A549 (cell line): ENCODE measurements around the gene PXDN. TPM values are rescaled to one million over a fixed set of nuclear protein-coding genes. Genes with fewer than 3 reads are reported as not detected.
A peak's percentile ranks its signal among the peaks of the same experiment; 100 is the strongest.

ENCODE experiments used
- ATAC-seq, 2 experiments: fragments of 200-7000 bp in 1 of 2; fragments of >200 bp in 1 of 2; cut with Nextera tagmentation in 1 of 2; cut with Tn5 transposase in 1 of 2; 3 replicates each; pipeline versions ENCODE4 v1.8.0 to v1.9.1; 2018 to 2020; ENCODE audit warnings: mild to moderate bottlenecking in 1 of 2, moderate library complexity in 1 of 2
- CTCF ChIA-PET: fragments of 300-600 bp; sonication (Branson Sonifier 250); formaldehyde crosslinking; extraction: SDS; loops from one replicate; lab custom pipeline; 2021; ENCODE audit warnings: antibody characterized with exemption, inconsistent platforms; lab: Yijun Ruan, JAX
- POLR2A ChIA-PET: fragments of 350-600 bp; formaldehyde crosslinking; extraction: SDS; loops from one replicate; lab custom pipeline; 2021; ENCODE audit warnings: antibody characterized with exemption, inconsistent platforms; lab: Yijun Ruan, JAX
- DNase-seq, 2 experiments: peaks; one replicate each; pipeline versions ENCODE4 v3.0.0 to v3.0.0-alpha.2; 2011 to 2016; ENCODE audit warnings: low read depth in 1 of 2, low spot score in 1 of 2
- FAIRE-seq: peaks from 2 replicates; lab custom pipeline; 2011; peaks lifted over from hg19 to GRCh38; lab: Jason Lieb, UNC
- H3K27ac ChIP-seq, 2 experiments: fragments of >200 bp; sonication (Bioruptor Twin); formaldehyde crosslinking; 3 replicates each; pipeline ENCODE4 v1.5.1; 2016 to 2017
- H3K4me1 ChIP-seq: fragments of >200 bp; sonication (Bioruptor Twin); formaldehyde crosslinking; 3 replicates; pipeline ENCODE4 v1.6.1; 2016
- H3K4me2 ChIP-seq: fragments of >200 bp; sonication (Bioruptor Twin); formaldehyde crosslinking; 3 replicates; pipeline ENCODE4 v1.6.1; 2016
- H3K4me3 ChIP-seq: fragments of >200 bp; sonication (Bioruptor Twin); formaldehyde crosslinking; 3 replicates; pipeline ENCODE4 v1.5.1; 2016
- H3K9me3 ChIP-seq: fragments of >200 bp; sonication (Bioruptor Twin); formaldehyde crosslinking; 3 replicates; pipeline ENCODE4 v1.6.1; 2016
- BHLHE40 ChIP-seq: IDR thresholded peaks from 2 replicates; pipeline ENCODE4 v1.6.1; 2012; ENCODE audit warnings: low read depth, low read length, inconsistent platforms
- CBX2 ChIP-seq: fragments of 200-600 bp; sonication (generic); IDR thresholded peaks from 2 replicates; pipeline ENCODE4 v1.6.1; 2016; ENCODE audit warnings: low read depth, mild to moderate bottlenecking, borderline replicate concordance
- CBX8 ChIP-seq: fragments of 200-600 bp; sonication (generic); IDR thresholded peaks from 2 replicates; pipeline ENCODE4 v1.6.1; 2016
- EHMT2 ChIP-seq: fragments of 200-600 bp; sonication (generic); IDR thresholded peaks from 2 replicates; pipeline ENCODE4 v1.6.1; 2016; ENCODE audit warnings: antibody characterized with exemption, low read depth, mild to moderate bottlenecking, moderate library complexity
- HDAC2 ChIP-seq: fragments of 200-600 bp; sonication (generic); IDR thresholded peaks from 2 replicates; pipeline ENCODE4 v1.6.1; 2016
- HOXB5 ChIP-seq: fragments of 250-450 bp; sonication (Bioruptor Pico); IDR thresholded peaks from 2 replicates; pipeline ENCODE4 v1.5.0; 2020; ENCODE audit warnings: mild to moderate bottlenecking, moderate library complexity
- KDM1A ChIP-seq: fragments of 200-600 bp; sonication (generic); IDR thresholded peaks from 2 replicates; pipeline ENCODE4 v1.6.1; 2016; ENCODE audit warnings: low read depth, mild to moderate bottlenecking
- MAX ChIP-seq: IDR thresholded peaks from 2 replicates; pipeline ENCODE4 v1.6.1; 2012
- NFE2L2 ChIP-seq: fragments of 150-350 bp; conservative IDR thresholded peaks from 2 replicates; pipeline ENCODE4 v1.6.1; 2014; ENCODE audit warnings: low read length
- NR3C1 ChIP-seq: fragments of >200 bp; sonication (Bioruptor Twin); formaldehyde crosslinking; IDR thresholded peaks from 3 replicates; pipeline ENCODE4 v1.6.1; 2017
- PHF8 ChIP-seq: fragments of 200-600 bp; sonication (generic); IDR thresholded peaks from 2 replicates; pipeline ENCODE4 v1.6.1; 2016; ENCODE audit warnings: low read depth, mild to moderate bottlenecking, antibody characterized with exemption, moderate library complexity, borderline replicate concordance
- RAD21 ChIP-seq, 2 experiments: fragments of >200 bp in 1 of 2; sonication (Bioruptor Twin) in 1 of 2; formaldehyde crosslinking in 1 of 2; IDR thresholded peaks in 1 of 2; conservative IDR thresholded peaks in 1 of 2; 2 replicates in 1 of 2; 3 replicates in 1 of 2; pipeline ENCODE4 v1.6.1; 2012 to 2018; ENCODE audit warnings: inconsistent platforms in 1 of 2
- SMC3 ChIP-seq: fragments of >200 bp; sonication (Bioruptor Twin); formaldehyde crosslinking; IDR thresholded peaks from 3 replicates; pipeline ENCODE4 v1.6.1; 2018; ENCODE audit warnings: inconsistent platforms
- SREBF2 ChIP-seq: fragments of 450-650 bp; IDR thresholded peaks from 2 replicates; pipeline ENCODE4 v1.6.1; 2014; ENCODE audit warnings: mild to moderate bottlenecking, moderate library complexity
- USF2 ChIP-seq: fragments of 450-650 bp; IDR thresholded peaks from 2 replicates; pipeline ENCODE4 v1.6.1; 2014; ENCODE audit warnings: antibody characterized with exemption
- WGBS: methylation state at CpG from one replicate; pipeline ENCODE4 v1.1.6; 2017; ENCODE audit errors: missing lambda C conversion rate; 5-methylcytosine and 5-hydroxymethylcytosine counted together
- polyA plus RNA-seq, 4 experiments: library from polyadenylated mRNA; depleted of rRNA in 3 of 4; stranded (reverse); fragments of >200 nt; fragmentation: RNase III in 1 of 4; extraction: RNeasy Plus Mini Kit Qiagen cat#74134 plus additional on column Dnase treatment in 1 of 4; gene quantifications; 2 replicates in 3 of 4; 3 replicates in 1 of 4; pipeline ENCODE4 v1.2.3, GENCODE V29; 2011 to 2017
- TF ChIP-seq, protein P1 (sequence below): fragments of >200 bp; sonication (Bioruptor Twin); formaldehyde crosslinking; IDR thresholded peaks from 2 replicates; pipeline ENCODE4 v1.6.1; 2016
- TF ChIP-seq, protein P2 (sequence below): fragments of 200-600 bp; sonication (generic); IDR thresholded peaks from 2 replicates; pipeline ENCODE4 v1.6.1; 2016; ENCODE audit warnings: antibody characterized with exemption, mild to moderate bottlenecking, moderate library complexity
- TF ChIP-seq, protein P3 (sequence below): fragments of >200 bp; sonication (Bioruptor Twin); formaldehyde crosslinking; IDR thresholded peaks from 3 replicates; pipeline ENCODE4 v1.5.1; 2016
- TF ChIP-seq, protein P4 (sequence below): fragments of 250-450 bp; sonication (Bioruptor Pico); IDR thresholded peaks from 2 replicates; pipeline ENCODE4 v1.5.0; 2020; ENCODE audit warnings: low read depth, mild to moderate bottlenecking, moderate library complexity

The PXDN gene
- polyA plus RNA-seq, 2 of the 4 experiments (the other 2 are of a cell fraction): 3.7 to 7.3 TPM

DNA sequence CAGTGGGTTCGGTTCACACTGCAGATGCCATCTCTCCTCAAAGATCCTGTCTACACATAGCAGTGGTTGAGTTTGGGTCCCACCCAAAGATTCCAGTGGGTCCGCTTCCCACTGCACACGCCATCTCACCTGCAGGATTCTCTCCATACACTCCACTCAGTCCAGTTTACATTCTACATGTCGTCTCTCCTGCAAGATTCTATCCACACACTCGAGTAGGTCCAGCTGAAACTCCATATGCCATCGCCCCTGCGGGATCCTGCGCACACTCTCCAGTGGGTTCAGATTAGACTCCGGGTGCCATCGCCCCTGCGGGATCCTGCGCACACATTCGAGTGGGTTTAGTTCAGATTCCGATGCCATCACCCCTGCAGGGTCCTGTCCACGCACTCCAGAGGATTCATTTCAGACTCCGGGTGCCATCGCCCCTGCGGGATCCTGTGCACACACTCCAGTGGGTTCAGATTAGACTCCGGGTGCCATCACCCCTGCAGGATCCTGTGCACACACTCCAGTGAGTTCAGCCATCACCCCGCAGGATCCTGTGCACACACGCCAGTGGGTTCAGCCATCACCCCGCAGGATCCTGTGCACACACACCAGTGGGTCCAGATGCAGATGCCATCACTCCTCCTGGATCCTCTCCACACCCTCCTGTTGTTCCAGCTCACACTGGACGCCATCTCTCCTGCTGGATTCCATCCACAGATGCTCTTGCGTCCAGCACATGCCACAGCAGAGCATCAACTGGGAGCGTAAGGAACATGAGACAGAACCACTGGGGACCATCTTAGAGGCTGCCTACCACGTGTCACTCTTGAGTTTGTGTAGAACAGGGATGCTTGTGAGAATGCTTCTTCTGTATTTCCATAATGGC lies 3.0 kb upstream of the PXDN start (continued):
- TF ChIP-seq USF2: no peak

DNA sequence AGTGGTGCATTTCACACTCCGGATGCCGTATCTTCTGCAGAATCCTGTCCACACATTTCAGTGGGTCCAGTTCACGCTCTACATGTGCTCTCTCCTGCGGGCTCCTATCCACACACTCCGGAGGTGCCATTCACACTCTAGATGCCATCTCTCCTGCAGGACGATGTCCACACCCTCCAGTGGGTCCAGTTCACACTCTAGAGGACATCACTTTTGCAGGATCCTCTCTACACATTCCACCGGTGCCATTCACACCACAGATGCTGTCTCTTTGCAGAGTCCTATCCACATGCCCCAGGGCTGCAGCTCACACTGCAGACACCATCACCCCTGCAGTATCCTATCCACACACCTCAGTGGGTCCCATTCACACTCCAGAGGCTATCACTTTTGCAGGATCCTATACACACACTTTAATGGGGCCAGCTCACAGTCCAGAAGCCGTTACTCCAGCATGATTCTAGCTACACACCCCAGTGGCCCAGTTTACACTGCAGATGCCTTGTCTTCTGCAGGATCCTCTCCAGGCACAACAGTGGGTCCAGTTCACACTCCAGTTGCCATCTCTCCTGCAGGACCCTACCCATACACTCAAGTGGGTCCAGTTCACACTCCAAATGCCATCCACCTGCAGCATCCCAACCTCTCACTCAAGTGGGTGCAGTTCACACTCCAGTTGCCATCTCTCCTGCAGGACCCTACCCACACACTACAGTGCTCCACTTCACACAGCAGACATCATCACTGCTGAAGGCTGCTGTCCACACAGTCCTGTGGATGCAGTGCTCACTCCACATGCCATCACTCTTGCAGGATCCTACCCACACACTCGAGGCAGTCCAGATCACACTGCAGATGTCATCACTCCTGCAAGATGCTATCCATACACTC lies 2.1 kb upstream of the PXDN start:
- Histone ChIP-seq H3K4me1 (peaks cover 11% of the 10 kb centered on the region; the same call in 1 of the 3 replicates), H3K9me3 (no peaks in the 10 kb centered on the region), H3K4me3 (no peak overlapping the region), H3K4me2 (no peak overlapping the region), H3K27ac (no peak overlapping the region)
- ChIA-PET POLR2A (no interaction called here), CTCF (interaction anchor here (1.7 kb wide), 1 partner anchor 71 kb away, joined by 3 read pairs; no protein-coding TSS in a partner anchor)
- DNase-seq: no peak
- WGBS: 57% methylated on average over 9 of the region's 9 CpGs
- no peak for FAIRE-seq
- no peak for ATAC-seq
- TF ChIP-seq, protein P1, sequence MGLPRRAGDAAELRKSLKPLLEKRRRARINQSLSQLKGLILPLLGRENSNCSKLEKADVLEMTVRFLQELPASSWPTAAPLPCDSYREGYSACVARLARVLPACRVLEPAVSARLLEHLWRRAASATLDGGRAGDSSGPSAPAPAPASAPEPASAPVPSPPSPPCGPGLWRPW: no peak
- TF ChIP-seq NFE2L2: no peak
- TF ChIP-seq SMC3: no peak
- no peak for TF ChIP-seq RAD21 (conservative IDR thresholded peaks at IDR 0.05 in 1 of 2, IDR thresholded peaks at IDR 0.05 in 1 of 2)

DNA sequence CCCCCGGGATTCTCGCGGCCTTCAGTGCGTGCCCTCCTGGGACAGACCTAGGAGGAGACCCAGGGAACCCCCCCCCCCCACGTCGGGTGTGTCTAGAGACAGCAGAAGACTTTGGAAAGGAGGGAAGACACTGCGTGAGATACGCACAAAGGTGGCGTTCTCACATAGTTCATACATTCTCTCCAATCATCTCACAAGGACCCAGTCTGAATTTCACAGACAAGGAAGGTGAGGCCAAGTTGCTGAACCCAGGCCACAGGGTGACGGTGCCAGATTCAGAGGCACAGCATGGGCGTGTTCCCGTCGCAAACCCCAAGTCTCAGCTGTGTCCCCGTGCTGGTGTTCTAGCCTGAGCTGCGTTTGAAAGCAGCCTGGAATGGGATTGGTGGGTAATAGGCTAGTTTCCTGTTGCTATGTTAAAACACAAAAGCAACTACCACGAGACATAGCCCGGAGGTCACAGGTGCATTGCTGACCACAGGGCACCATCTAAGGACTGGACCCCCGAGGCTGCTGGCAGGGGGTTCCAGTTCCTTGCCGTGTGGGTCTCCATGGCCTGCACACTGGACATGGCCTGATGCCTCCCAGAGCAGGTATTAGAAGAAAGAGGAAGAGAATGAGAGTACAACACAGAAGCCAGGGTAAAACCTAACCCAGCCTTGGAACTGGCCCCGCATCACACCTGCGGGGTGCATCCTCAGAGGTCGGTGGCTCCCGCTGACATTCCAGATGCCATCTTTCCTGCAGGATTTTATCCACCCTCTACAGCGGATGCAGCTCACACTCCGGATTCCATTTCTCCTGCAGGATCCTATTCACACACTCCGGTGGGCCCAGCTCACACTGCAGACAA lies 1.1 kb upstream of the PXDN start:
- ATAC-seq (no peak), FAIRE-seq (no peak), DNase-seq (no peak)
- Histone ChIP-seq H3K9me3 (no peaks in the 10 kb centered on the region), H3K4me3 (no peak overlapping the region; the same call in 2 of the 3 replicates), H3K4me1 (peaks cover 11% of the 10 kb centered on the region; the same call in 1 of the 3 replicates), H3K4me2 (peak overlapping the region; percentile 89; the same call in 2 of the 3 replicates), H3K27ac (no peak overlapping the region)
- ChIA-PET POLR2A (no interaction called here), CTCF (interaction anchor here (1.7 kb wide), 1 partner anchor 70 kb away, joined by 3 read pairs; no protein-coding TSS in a partner anchor)
- WGBS: 56% methylated on average over 26 of the region's 26 CpGs
- TF ChIP-seq CBX8: no peak
- no peak for TF ChIP-seq MAX
- no peak for TF ChIP-seq PHF8
- no peak for TF ChIP-seq RAD21 (conservative IDR thresholded peaks at IDR 0.05 in 1 of 2, IDR thresholded peaks at IDR 0.05 in 1 of 2)
- TF ChIP-seq HDAC2: no peak
- TF ChIP-seq KDM1A: no peak
- TF ChIP-seq, protein P2, sequence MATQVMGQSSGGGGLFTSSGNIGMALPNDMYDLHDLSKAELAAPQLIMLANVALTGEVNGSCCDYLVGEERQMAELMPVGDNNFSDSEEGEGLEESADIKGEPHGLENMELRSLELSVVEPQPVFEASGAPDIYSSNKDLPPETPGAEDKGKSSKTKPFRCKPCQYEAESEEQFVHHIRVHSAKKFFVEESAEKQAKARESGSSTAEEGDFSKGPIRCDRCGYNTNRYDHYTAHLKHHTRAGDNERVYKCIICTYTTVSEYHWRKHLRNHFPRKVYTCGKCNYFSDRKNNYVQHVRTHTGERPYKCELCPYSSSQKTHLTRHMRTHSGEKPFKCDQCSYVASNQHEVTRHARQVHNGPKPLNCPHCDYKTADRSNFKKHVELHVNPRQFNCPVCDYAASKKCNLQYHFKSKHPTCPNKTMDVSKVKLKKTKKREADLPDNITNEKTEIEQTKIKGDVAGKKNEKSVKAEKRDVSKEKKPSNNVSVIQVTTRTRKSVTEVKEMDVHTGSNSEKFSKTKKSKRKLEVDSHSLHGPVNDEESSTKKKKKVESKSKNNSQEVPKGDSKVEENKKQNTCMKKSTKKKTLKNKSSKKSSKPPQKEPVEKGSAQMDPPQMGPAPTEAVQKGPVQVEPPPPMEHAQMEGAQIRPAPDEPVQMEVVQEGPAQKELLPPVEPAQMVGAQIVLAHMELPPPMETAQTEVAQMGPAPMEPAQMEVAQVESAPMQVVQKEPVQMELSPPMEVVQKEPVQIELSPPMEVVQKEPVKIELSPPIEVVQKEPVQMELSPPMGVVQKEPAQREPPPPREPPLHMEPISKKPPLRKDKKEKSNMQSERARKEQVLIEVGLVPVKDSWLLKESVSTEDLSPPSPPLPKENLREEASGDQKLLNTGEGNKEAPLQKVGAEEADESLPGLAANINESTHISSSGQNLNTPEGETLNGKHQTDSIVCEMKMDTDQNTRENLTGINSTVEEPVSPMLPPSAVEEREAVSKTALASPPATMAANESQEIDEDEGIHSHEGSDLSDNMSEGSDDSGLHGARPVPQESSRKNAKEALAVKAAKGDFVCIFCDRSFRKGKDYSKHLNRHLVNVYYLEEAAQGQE: no peak
- no peak for TF ChIP-seq BHLHE40
- no peak for TF ChIP-seq HOXB5 (CRISPR knock-in tag)
- TF ChIP-seq SREBF2: no peak
- TF ChIP-seq CBX2: no peak
- TF ChIP-seq, protein P3, sequence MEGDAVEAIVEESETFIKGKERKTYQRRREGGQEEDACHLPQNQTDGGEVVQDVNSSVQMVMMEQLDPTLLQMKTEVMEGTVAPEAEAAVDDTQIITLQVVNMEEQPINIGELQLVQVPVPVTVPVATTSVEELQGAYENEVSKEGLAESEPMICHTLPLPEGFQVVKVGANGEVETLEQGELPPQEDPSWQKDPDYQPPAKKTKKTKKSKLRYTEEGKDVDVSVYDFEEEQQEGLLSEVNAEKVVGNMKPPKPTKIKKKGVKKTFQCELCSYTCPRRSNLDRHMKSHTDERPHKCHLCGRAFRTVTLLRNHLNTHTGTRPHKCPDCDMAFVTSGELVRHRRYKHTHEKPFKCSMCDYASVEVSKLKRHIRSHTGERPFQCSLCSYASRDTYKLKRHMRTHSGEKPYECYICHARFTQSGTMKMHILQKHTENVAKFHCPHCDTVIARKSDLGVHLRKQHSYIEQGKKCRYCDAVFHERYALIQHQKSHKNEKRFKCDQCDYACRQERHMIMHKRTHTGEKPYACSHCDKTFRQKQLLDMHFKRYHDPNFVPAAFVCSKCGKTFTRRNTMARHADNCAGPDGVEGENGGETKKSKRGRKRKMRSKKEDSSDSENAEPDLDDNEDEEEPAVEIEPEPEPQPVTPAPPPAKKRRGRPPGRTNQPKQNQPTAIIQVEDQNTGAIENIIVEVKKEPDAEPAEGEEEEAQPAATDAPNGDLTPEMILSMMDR: no peak
- TF ChIP-seq, protein P4, sequence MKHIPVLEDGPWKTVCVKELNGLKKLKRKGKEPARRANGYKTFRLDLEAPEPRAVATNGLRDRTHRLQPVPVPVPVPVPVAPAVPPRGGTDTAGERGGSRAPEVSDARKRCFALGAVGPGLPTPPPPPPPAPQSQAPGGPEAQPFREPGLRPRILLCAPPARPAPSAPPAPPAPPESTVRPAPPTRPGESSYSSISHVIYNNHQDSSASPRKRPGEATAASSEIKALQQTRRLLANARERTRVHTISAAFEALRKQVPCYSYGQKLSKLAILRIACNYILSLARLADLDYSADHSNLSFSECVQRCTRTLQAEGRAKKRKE (CRISPR knock-in tag): no peak
- no peak for TF ChIP-seq NR3C1
- TF ChIP-seq USF2: no peak
- no peak for TF ChIP-seq EHMT2
